ENCODE results near the gene YBX2.

Gene YBX2

DNA sequence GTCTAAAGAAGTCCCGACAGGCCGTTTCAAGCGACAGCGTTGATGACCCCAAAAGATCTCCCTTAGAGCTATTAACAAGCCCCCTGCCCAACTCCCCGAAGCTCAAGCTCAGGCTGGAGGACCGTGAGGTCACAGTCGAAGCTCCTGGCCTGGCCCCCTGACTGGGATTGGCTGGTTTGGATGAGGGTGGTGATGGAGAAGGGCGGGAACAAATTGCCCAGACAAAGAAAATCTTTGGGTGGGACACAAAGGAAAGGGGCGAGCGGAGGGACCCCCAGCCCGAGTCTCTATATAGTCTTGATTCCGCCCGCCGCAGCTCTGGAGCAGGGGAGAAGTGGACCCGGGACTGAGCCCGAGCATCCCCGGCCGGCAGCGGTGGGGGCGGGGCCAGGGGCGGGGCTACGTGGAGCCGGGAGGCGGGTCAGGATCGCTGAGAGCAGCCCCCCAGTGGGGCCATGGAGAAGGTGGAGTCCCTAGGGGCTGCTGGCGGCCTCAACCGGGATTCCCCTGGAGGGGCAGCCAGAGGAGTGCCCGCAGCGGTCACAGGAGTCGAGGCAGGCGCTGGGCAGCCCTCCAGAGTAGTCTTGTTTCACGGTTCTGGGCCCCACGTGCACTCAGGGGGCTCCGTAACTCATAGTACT is 35.7 kb upstream of the YBX2 start:
- Histone ChIP-seq H3K27me3 (replicated peaks; ENCODE audit: control insufficient read depth, insufficient read depth, low read length) (peaks cover 7% of the 10 kb centered on the region), H3K4me1 (ENCODE audit: control insufficient read depth, insufficient read depth, low read length) (peaks cover 15% of the 10 kb centered on the region), H3K9me3 (ENCODE audit: control insufficient read depth, low read length) (no peaks in the 10 kb centered on the region), H3K36me3 (ENCODE audit: control insufficient read depth, insufficient read depth, low read length, severe bottlenecking) (peaks cover 11% of the 10 kb centered on the region), H3K9ac (ENCODE audit: low read length) (peak overlapping the region; percentile 96), H3K4me3 (ENCODE audit: low read length) (peak overlapping the region; percentile 92)
- DNase-seq (ENCODE audit: low read depth), result peak; percentile 88

DNA sequence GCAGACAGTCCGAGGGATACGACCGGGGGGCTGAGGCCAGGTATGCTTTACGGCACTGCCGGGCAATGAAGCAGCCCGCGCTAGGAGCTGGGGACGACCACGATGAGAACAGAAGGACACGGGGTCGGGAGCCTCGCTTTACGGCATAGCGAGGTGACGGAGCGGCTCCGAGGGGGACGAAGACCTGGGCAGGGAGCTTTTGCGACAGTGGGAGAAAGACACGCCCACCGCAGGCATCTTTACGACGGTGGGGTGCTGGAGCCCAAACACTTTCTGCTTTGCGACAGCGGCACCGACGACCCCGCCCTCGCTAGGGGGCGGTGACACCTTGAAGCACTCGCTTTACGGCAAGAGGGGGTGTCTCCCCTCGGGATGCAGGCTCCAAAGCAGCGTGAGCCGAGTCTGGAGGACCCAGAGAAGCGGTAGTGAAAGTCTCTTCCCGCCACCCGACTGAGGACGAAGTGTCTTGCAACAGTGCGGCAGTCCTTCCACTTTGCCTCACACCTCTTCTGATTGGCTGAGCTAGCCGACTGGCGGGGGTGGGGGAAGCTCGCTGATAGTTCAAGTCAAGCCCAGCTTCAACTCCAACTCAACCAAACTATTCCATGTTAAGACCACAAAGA is 35.0 kb upstream of the YBX2 start:
- Histone ChIP-seq H3K9ac (ENCODE audit: low read length) (peak overlapping the region; percentile 96), H3K4me1 (ENCODE audit: control insufficient read depth, insufficient read depth, low read length) (peaks cover 15% of the 10 kb centered on the region), H3K36me3 (ENCODE audit: control insufficient read depth, insufficient read depth, low read length, severe bottlenecking) (peaks cover 15% of the 10 kb centered on the region), H3K27me3 (replicated peaks; ENCODE audit: control insufficient read depth, insufficient read depth, low read length) (peaks cover under 1% of the 10 kb centered on the region), H3K9me3 (ENCODE audit: control insufficient read depth, low read length) (no peaks in the 10 kb centered on the region), H3K4me3 (ENCODE audit: low read length) (peak overlapping the region; percentile 92)
- DNase-seq (ENCODE audit: low read depth), result peak; percentile 98

DNA sequence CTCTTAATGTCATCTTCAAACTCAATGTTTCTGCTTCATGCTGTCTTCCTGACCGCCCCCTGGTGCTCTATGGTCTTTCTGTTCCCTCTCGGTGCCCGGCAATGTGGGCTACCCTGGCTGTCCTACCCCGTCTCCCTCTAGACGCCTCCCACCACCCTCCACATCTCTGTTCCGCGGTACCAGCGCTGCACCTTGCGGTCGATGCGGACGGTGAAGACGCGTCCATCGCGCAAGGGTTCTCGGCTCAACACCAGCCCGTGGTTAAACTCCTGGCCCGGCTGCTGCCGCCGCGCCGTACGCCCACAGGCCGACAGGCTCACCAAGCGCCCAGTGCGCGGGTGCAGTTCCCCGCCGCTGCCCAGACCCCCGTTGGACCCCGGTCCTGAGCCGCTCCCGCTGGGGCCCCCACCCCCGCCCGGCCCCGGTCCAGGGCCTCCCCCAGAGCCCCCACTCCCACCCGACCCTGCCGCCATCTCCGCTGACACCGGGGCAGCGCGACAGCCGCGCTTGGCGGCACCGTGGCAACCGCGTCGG is 34.5 kb upstream of the YBX2 start, which contains the start of gene NEURL4:
NEURL4 (minus strand) TSS at position 496 of the 534 bp plus-strand sequence; CDS start at position 473, 23 bp downstream.
- peaks cover 15% of the 10 kb centered on the region for H3K4me1 ChIP-seq (ENCODE audit: control insufficient read depth, insufficient read depth, low read length)
- DNase-seq (ENCODE audit: low read depth), result peak; percentile 73
- H3K27me3 ChIP-seq (replicated peaks; ENCODE audit: control insufficient read depth, insufficient read depth, low read length), result no peaks in the 10 kb centered on the region
- peak within 1 kb of the TSS; percentile 92 for H3K4me3 ChIP-seq (ENCODE audit: low read length)
- peak within 1 kb of the TSS; percentile 96 for H3K9ac ChIP-seq (ENCODE audit: low read length)
- H3K36me3 ChIP-seq (ENCODE audit: control insufficient read depth, insufficient read depth, low read length, severe bottlenecking), result peaks cover 19% of the 10 kb centered on the region
- no peaks in the 10 kb centered on the region for H3K9me3 ChIP-seq (ENCODE audit: control insufficient read depth, low read length)

DNA sequence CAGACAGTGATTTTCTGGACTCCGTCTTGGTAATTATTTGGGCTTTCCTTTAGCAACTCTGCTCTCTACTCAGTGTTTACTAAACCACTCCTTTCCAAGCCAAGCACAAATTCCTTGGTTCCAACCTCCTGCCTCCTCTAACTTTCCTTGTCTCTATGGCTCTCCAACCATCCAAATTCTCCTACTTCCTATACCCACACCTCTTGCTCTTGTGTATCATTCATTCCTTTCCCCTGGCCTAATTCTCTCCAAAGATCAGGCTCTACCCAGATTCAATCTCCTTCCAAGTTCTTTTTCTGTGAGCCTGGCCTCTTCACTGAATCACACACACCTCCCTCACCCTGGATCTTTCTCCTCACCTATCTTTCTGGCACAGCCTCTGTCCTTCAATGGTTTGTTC is 33.6 kb upstream of the YBX2 start:
- no peaks in the 10 kb centered on the region for H3K27me3 ChIP-seq (replicated peaks; ENCODE audit: control insufficient read depth, insufficient read depth, low read length)
- H3K9ac ChIP-seq (ENCODE audit: low read length), result peak overlapping the region; percentile 96
- H3K36me3 ChIP-seq (ENCODE audit: control insufficient read depth, insufficient read depth, low read length, severe bottlenecking), result peaks cover 28% of the 10 kb centered on the region
- H3K4me3 ChIP-seq (ENCODE audit: low read length), result peak overlapping the region; percentile 92
- no peaks in the 10 kb centered on the region for H3K9me3 ChIP-seq (ENCODE audit: control insufficient read depth, low read length)
- DNase-seq (ENCODE audit: low read depth), result no peak
- peaks cover 15% of the 10 kb centered on the region for H3K4me1 ChIP-seq (ENCODE audit: control insufficient read depth, insufficient read depth, low read length)

DNA sequence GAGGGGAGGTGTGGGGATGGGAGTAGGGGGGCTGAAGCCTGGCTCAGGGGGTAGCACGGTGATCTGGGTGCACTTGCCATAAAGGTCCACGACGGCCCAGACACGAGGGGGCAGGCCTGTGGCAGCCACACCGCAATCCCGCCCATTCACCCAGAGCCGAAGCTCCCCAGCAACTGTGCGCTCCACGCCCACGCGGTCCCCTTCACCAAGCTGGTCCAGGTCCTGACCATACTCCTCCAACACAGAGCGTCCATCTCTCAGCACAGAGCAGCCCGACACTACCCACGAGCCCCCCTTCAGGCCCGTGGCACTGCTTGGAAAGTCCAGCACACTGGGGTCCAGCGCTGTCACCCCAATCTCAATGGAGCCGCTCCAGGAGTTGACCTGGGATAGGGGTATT is 33.1 kb upstream of the YBX2 start:
- Histone ChIP-seq H3K9ac (ENCODE audit: low read length) (no peak overlapping the region), H3K27me3 (replicated peaks; ENCODE audit: control insufficient read depth, insufficient read depth, low read length) (no peaks in the 10 kb centered on the region), H3K4me1 (ENCODE audit: control insufficient read depth, insufficient read depth, low read length) (peaks cover 15% of the 10 kb centered on the region), H3K9me3 (ENCODE audit: control insufficient read depth, low read length) (no peaks in the 10 kb centered on the region), H3K4me3 (ENCODE audit: low read length) (no peak overlapping the region), H3K36me3 (ENCODE audit: control insufficient read depth, insufficient read depth, low read length, severe bottlenecking) (peaks cover 33% of the 10 kb centered on the region)
- no peak for DNase-seq (ENCODE audit: low read depth)

DNA sequence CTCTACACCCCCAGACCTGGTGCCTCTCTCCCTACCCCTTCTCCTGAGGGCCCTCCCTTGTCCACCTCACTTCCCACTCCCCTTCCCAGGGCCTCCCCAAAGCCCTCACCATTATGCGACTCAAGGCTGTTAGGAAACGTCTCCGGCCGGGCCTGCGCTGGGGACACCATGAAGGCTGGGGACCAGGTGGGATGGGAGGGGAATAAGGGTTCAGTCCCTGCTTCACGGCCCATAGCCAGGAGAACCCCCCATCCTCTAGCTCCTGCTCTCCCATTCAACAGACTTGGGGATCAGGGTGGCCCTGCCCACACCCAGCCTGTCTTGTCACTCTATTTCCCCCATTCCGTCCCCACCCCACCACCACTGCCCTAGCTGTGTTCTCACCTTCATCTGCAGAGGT is 32.6 kb upstream of the YBX2 start:
- H3K9me3 ChIP-seq (ENCODE audit: control insufficient read depth, low read length), result no peaks in the 10 kb centered on the region
- H3K4me3 ChIP-seq (ENCODE audit: low read length), result no peak overlapping the region
- H3K27me3 ChIP-seq (replicated peaks; ENCODE audit: control insufficient read depth, insufficient read depth, low read length), result no peaks in the 10 kb centered on the region
- H3K36me3 ChIP-seq (ENCODE audit: control insufficient read depth, insufficient read depth, low read length, severe bottlenecking), result peaks cover 38% of the 10 kb centered on the region
- DNase-seq (ENCODE audit: low read depth), result no peak
- H3K9ac ChIP-seq (ENCODE audit: low read length), result no peak overlapping the region
- H3K4me1 ChIP-seq (ENCODE audit: control insufficient read depth, insufficient read depth, low read length), result peaks cover 15% of the 10 kb centered on the region

DNA sequence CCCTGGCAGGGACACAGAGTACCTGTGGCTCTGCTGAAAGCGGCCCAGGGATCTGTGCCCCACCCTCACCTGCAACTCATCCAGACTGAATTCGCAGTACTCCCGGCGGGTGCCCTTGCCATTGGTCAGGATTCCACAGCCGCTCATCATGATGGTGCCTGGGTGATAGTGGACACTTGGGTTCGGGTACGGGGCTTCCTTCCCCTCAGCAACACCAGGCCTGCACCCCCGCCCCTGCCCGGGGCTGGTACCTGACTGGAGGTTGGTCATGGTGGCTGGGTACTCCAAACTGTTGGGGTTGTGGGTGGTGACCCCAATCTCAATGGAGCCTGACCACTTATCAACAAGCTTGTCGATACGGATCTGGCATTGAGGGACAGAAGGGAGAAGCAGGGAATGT is 31.7 kb upstream of the YBX2 start:
- Histone ChIP-seq H3K4me1 (ENCODE audit: control insufficient read depth, insufficient read depth, low read length) (peaks cover 15% of the 10 kb centered on the region), H3K4me3 (ENCODE audit: low read length) (no peak overlapping the region), H3K9me3 (ENCODE audit: control insufficient read depth, low read length) (no peaks in the 10 kb centered on the region), H3K9ac (ENCODE audit: low read length) (no peak overlapping the region), H3K36me3 (ENCODE audit: control insufficient read depth, insufficient read depth, low read length, severe bottlenecking) (peaks cover 46% of the 10 kb centered on the region), H3K27me3 (replicated peaks; ENCODE audit: control insufficient read depth, insufficient read depth, low read length) (no peaks in the 10 kb centered on the region)
- no peak for DNase-seq (ENCODE audit: low read depth)

DNA sequence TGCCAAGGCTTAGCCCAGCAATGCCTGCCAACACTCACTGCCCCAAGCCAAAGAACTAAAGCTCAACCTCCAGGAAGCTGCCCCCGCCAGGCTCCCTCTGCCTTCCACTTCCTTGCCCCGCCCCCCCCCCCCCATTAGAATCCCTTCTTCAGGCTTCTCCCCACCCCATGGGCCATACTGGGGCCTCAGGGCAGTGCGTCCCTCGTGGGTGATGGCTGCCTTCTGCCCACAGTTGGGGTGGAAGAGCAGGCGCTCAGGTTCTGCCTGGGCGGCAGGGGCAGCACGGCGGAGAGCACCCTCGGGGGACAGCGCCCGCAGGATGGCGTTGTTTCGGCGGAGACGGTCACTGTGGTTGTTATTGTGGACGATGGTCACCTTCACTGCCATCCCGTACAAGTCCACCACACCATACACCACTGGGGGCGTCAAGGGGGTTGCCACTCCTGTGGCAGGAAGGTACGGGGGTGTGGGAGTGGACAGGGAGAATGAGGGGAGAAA is 30.6 kb upstream of the YBX2 start:
- no peak overlapping the region for H3K9ac ChIP-seq (ENCODE audit: low read length)
- no peak for DNase-seq (ENCODE audit: low read depth)
- H3K4me1 ChIP-seq (ENCODE audit: control insufficient read depth, insufficient read depth, low read length), result peaks cover 12% of the 10 kb centered on the region
- H3K4me3 ChIP-seq (ENCODE audit: low read length), result no peak overlapping the region
- peaks cover 57% of the 10 kb centered on the region for H3K36me3 ChIP-seq (ENCODE audit: control insufficient read depth, insufficient read depth, low read length, severe bottlenecking)
- no peaks in the 10 kb centered on the region for H3K9me3 ChIP-seq (ENCODE audit: control insufficient read depth, low read length)
- no peaks in the 10 kb centered on the region for H3K27me3 ChIP-seq (replicated peaks; ENCODE audit: control insufficient read depth, insufficient read depth, low read length)

DNA sequence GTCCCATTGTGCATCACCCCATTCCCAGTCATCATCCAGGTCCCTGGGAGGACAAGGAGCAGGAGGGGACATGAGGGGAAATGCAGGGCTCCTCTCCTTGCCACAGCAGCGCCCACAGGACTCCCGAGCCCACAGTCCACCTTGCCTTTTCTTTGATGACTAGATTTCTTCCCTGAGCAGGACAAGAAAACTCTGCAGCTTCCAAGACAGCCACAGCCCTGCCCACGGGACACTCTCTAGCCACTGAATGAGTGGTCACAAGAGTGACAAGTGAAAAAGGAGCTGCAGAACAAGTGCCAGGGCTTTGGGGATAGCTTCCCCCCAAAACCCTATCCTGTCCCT is 30.0 kb upstream of the YBX2 start:
- Histone ChIP-seq H3K9ac (ENCODE audit: low read length) (no peak overlapping the region), H3K36me3 (ENCODE audit: control insufficient read depth, insufficient read depth, low read length, severe bottlenecking) (peaks cover 57% of the 10 kb centered on the region), H3K4me1 (ENCODE audit: control insufficient read depth, insufficient read depth, low read length) (peaks cover 12% of the 10 kb centered on the region), H3K27me3 (replicated peaks; ENCODE audit: control insufficient read depth, insufficient read depth, low read length) (no peaks in the 10 kb centered on the region), H3K4me3 (ENCODE audit: low read length) (no peak overlapping the region), H3K9me3 (ENCODE audit: control insufficient read depth, low read length) (no peaks in the 10 kb centered on the region)
- no peak for DNase-seq (ENCODE audit: low read depth)

DNA sequence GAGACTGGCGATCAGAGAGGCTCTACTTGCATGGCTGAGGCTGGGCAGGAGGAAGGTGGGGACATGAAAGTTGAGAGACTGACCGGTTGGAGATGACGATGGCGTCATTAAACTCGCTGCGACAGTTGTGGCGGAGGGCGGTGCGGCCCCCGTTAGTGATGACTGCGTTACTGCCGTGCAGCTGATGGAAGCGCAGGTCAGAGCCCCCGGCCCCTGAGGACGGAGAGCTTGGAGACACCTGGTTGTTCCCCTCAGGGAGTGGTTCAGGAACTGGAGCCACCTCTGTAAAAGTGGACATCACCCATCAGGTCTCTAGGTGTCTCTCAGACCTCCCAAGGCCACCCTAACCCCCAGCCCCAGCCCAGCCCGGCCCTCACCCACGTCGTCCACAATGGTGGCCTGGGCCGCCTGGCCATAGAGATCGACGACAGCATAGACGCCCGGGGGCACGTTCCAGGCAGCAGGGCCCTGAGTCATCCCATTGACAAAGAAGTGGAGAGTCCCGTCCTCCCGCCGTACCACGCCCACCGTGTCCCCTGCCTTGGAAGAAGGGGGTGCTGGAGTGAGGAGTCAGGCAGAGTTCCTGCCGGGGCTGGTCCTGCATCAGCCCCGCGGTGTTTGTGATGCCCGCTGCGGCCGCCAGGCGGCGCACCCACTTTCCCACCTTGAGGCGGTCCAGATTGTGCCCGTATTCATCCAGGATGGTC is 29.4 kb upstream of the YBX2 start:
- Histone ChIP-seq H3K9me3 (ENCODE audit: control insufficient read depth, low read length) (no peaks in the 10 kb centered on the region), H3K36me3 (ENCODE audit: control insufficient read depth, insufficient read depth, low read length, severe bottlenecking) (peaks cover 59% of the 10 kb centered on the region), H3K4me3 (ENCODE audit: low read length) (no peak overlapping the region), H3K27me3 (replicated peaks; ENCODE audit: control insufficient read depth, insufficient read depth, low read length) (no peaks in the 10 kb centered on the region), H3K9ac (ENCODE audit: low read length) (no peak overlapping the region), H3K4me1 (ENCODE audit: control insufficient read depth, insufficient read depth, low read length) (peaks cover 12% of the 10 kb centered on the region)
- peak; percentile 59 for DNase-seq (ENCODE audit: low read depth)

DNA sequence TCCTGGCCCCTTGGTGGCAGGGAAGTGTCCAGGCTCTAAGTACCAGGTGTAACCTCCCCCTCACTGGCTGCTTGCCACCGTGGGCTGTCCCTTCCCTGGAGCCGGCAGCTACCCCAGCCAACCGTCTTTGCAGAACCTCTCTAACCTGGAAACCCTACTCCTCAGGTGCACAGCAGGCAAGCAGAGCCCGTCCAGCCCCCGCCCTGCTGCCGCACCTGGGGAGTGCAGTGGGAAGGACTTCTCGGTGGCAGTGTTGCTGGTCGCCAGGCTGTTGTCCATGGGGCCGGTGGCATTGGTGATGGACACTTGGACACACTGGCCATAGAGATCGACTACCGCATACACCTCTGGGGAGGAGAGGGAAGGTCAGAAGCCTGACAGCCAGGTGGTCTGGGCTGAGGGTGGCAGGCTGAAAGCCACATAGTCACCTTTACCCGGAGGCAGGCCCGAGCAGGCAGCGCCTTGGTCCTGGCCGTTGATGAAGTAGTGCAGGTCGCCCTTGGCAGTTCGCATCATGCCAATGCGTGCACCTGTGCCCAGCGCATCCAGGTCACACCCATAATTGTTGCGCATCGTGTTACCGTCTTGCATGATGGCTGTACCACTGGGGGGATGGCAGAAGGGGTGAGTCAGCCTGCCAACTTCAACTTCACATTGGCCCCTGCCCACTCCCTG is 28.2 kb upstream of the YBX2 start:
- Histone ChIP-seq H3K9ac (ENCODE audit: low read length) (no peak overlapping the region), H3K4me3 (ENCODE audit: low read length) (no peak overlapping the region), H3K4me1 (ENCODE audit: control insufficient read depth, insufficient read depth, low read length) (peaks cover 2% of the 10 kb centered on the region), H3K27me3 (replicated peaks; ENCODE audit: control insufficient read depth, insufficient read depth, low read length) (no peaks in the 10 kb centered on the region), H3K9me3 (ENCODE audit: control insufficient read depth, low read length) (no peaks in the 10 kb centered on the region), H3K36me3 (ENCODE audit: control insufficient read depth, insufficient read depth, low read length, severe bottlenecking) (peaks cover 71% of the 10 kb centered on the region)
- no peak for DNase-seq (ENCODE audit: low read depth)
